ENCODE measurements around the gene PNPLA5. TPM values are rescaled to one million over a fixed set of nuclear protein-coding genes. Genes with fewer than 3 reads are reported as not detected.

The PNPLA5 gene
- total and polyA plus RNA-seq, 7 donors, result not detected

GRCh38 chr22:43881091-43882061 lies 10.4 kb downstream of the PNPLA5 start:
- 79 to 86% methylated on average over 19 of the region's 19 CpGs for WGBS, 2 donors
- peaks cover 0 to 37% (median 15%) of the 10 kb centered on the region in 3 donors for H3K27me3 ChIP-seq
- intact Hi-C loops (cut with DNase I), result loop anchor here (5.0 kb wide), 1 partner anchor 494 kb away; no protein-coding TSS in a partner anchor
- TF ChIP-seq POLR2A (IDR thresholded peaks at IDR 0.05) (no peak), POLR2AphosphoS5 (IDR thresholded peaks at IDR 0.05) (no peak), EP300 (IDR thresholded peaks at IDR 0.05) (no peak), CTCF (IDR thresholded peaks at IDR 0.05) (no peak)
- no peaks in the 10 kb centered on the region for H3K4me1 ChIP-seq
- peak; percentile 62 for DNase-seq
- H3K4me3 ChIP-seq, result no peak overlapping the region
- H3K27ac ChIP-seq, result no peak overlapping the region
- H3K36me3 ChIP-seq, result no peaks in the 10 kb centered on the region
- H3K9me3 ChIP-seq, result no peaks in the 10 kb centered on the region

- Histone ChIP-seq H3K27me3 (peaks cover 0 to 37% (median 15%) of the 10 kb centered on the region in 3 donors), H3K9me3 (no peaks in the 10 kb centered on the region), H3K4me1 (no peaks in the 10 kb centered on the region), H3K4me3 (no peak overlapping the region), H3K27ac (no peak overlapping the region), H3K36me3 (no peaks in the 10 kb centered on the region)
- WGBS, 2 donors, result 84 to 86% methylated on average over 15 of the region's 15 CpGs
- DNase-seq, result peak; percentile 49
- TF ChIP-seq POLR2AphosphoS5 (IDR thresholded peaks at IDR 0.05), result no peak
- intact Hi-C loops (cut with DNase I), result loop anchor here (5.0 kb wide), 1 partner anchor 493 kb away; no protein-coding TSS in a partner anchor
These were observed 11.2 kb downstream of the PNPLA5 start for GRCh38 chr22:43880541-43880991.

- H3K27ac ChIP-seq, result no peak overlapping the region
- intact Hi-C loops (cut with DNase I), result loop anchor here (5.0 kb wide), 1 partner anchor 493 kb away; no protein-coding TSS in a partner anchor
- H3K4me1 ChIP-seq, result no peaks in the 10 kb centered on the region
- H3K9me3 ChIP-seq, result no peaks in the 10 kb centered on the region
- H3K4me3 ChIP-seq, result no peak overlapping the region
- no peak for TF ChIP-seq CTCF (IDR thresholded peaks at IDR 0.05)
- peak; percentile 35 for DNase-seq
- no peaks in the 10 kb centered on the region for H3K36me3 ChIP-seq
- WGBS, 2 donors, result 78 to 80% methylated on average over 14 of the region's 14 CpGs
- H3K27me3 ChIP-seq, result peaks cover 0 to 32% (median 12%) of the 10 kb centered on the region in 3 donors
These were observed 11.8 kb downstream of the PNPLA5 start for GRCh38 chr22:43879901-43880540.

GRCh38 chr22:43878831-43879550 lies 12.8 kb downstream of the PNPLA5 start:
- peak; percentile 40 for DNase-seq

More at GRCh38 chr22:43878831-43879550, 12.8 kb downstream of the PNPLA5 start:
- 65 to 72% methylated on average over 12 of the region's 12 CpGs for WGBS, 2 donors
- no peaks in the 10 kb centered on the region for H3K4me1 ChIP-seq
- no peaks in the 10 kb centered on the region for H3K36me3 ChIP-seq
- H3K27ac ChIP-seq, result no peak overlapping the region
- no peak overlapping the region for H3K4me3 ChIP-seq
- H3K27me3 ChIP-seq, result peaks cover 0 to 41% (median 12%) of the 10 kb centered on the region in 3 donors
- H3K9me3 ChIP-seq, result no peaks in the 10 kb centered on the region
- intact Hi-C loops (cut with DNase I), result no loop called here
- TF ChIP-seq POLR2A (IDR thresholded peaks at IDR 0.05) (no peak), POLR2AphosphoS5 (IDR thresholded peaks at IDR 0.05) (no peak), CTCF (IDR thresholded peaks at IDR 0.05) (no peak), EP300 (IDR thresholded peaks at IDR 0.05) (no peak)

Measured in sigmoid colon (tissue), 7 donors.